T-helper 1 cell (primary cell): ENCODE measurements around the gene PDLIM4.

Source experiments
- DNase-seq, 5 donors: peaks; one replicate each; pipeline ENCODE4 v3.0.0-alpha.2; 2012 to 2020

The PDLIM4 gene

DNA sequence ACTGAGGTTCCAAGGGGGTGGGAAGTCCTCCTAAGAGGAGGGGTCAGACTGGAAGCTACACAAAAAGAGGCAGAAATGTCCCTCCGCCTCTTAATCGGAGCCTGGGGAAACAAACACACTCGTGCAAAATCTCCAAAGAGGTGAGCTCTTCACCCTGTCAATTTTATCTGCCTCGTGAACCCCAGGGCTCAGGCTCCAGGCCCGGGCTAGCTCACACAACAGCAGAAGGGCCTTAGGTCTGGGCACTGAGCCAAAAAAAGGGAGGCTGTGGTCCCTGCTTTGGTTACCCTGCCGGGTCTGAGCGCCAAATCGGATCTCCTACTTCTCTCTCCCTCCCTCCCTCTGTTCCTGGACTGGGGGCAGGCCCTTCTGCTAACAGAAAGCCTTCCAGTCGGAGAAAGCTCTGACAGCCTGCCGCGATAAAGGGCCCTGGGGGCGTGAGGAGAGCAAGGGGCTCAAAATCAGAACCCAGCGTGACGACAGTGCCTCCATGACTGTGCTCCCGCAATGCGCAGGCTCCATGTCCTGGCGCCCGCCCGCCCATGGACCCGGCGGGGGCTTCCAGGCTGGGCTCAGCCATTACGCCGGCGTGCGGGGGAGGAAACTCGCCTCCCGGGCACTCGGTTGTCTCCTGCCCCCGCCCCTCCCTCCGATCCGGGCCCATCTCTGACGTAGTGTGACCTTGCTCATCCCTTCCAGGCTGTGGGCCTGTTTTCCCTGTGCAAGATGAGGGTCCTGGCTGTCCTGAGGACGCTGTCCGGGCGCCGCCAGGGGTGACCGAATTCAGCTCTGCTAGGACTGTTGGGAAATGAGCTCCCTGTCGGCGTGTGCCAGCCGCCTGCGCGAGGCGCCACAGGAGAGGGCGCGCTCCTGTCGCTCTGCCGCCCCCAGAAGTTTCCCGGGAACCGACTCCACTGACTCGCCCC is 35.8 kb downstream of the PDLIM4 start:
- DNase-seq, result peak; percentile 24 to 45 (median 40)

DNA sequence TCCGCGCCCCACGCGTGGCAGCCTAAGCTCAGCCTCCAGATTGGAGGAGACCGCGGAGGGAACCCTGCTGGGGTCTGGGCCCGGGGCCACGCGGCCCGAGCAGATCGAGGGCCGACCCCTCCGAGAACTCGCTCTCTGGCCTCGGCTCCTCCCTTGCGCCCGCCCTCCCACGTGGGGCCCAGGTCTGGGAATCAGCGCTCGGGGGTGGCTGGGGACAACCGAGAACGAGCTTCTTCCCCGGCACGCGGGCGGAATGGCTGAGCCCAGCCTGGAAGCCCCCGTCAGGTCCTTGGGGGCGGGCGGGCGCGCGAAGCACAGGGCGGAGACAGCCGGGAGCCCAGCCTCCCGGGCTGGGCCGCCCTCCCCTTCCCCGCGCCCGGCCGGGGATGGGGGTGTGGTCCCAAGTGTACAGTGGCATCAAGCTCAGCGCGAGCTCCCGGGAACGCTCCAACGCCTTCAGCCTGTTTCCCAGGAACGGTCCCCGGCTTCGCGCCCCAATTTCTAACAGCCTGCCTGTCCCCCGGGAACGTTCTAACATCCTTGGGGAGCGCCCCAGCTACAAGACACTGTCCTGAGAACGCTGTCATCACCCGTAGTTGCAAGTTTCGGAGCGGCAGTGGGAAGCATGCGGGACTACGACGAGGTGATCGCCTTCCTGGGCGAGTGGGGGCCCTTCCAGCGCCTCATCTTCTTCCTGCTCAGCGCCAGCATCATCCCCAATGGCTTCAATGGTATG is 36.7 kb downstream of the PDLIM4 start, which contains the start of gene SLC22A4:
Gene SLC22A4, plus strand, starts transcription at position 403 of the 736 bp plus-strand sequence. Its CDS starts 223 bp downstream, at position 626.
- DNase-seq, result peak; percentile 38 to 58 (median 51)

DNA sequence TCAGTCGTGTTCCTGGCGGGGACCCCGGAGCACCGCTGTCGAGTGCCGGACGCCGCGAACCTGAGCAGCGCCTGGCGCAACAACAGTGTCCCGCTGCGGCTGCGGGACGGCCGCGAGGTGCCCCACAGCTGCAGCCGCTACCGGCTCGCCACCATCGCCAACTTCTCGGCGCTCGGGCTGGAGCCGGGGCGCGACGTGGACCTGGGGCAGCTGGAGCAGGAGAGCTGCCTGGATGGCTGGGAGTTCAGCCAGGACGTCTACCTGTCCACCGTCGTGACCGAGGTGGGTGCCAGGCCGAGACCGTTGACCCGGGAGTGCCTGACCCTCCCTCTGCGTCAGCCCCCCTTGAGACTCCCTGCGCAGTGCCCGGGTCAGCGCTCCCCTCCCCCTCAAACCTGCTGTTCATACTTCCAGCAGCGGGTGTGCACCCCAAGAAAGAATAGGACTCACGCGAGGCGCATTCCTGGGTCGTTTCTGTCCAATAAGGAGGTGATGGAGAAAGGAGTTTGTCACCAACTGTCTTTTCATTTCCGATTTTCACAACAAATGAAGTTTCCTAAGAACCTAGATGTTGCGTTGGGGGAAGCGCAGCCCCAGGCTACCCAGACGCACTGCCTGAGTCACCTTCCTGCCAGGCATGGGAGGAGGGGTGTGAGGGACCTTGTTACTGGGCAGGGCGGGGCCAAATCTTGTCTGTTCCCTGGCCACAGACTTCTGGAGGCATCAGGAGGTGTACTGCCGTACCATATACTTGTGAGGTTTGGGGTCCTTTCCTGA is 37.4 kb downstream of the PDLIM4 start:
- DNase-seq, result peak in 4 of 5 donors; percentile 22 to 75 (median 40)

- no peak for DNase-seq
Measured at GRCh38 chr5:132295505-132296411, 38.3 kb downstream of the PDLIM4 start.

GRCh38 chr5:132296412-132297016 is 39.0 kb downstream of the PDLIM4 start:
- DNase-seq, result no peak

DNA sequence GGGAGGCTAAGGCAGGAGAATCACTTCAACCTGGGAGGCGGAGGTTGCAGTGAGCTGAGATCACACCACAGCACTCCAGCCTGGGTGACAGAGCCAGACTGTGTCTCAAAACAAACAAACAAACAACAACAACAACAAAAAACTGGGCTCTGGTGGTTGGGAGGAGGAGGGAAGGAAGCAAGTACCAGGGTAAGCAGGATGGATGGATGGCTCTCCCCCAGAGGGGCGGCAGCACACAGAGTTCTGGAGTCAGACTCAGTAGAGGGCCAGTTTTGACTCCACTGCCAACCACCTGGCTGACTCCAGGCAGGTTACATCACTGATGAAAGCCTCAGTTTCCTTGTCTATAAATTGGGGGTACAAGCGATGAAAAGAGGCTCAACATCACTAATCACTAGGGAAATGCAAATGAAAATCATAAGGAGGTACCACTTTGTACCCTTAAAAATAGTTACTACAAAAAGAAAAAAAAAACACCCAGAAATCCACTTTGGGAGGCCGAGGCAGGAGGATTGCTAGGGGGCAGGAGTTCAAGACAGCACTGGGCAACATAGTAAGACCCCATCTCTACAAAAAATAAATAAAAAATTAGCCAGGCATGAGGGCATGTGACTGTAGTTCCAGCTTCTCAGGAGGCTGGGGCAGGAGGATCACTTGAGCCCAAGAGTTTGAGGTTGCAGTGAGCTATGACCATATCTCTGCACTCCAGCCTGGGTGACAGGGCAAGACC is 39.9 kb downstream of the PDLIM4 start:
- no peak for DNase-seq

GRCh38 chr5:132298298-132299212 is 41.1 kb downstream of the PDLIM4 start:
- DNase-seq, result no peak

GRCh38 chr5:132299917-132300316 is 42.4 kb downstream of the PDLIM4 start:
- DNase-seq, result no peak

GRCh38 chr5:132300577-132301343 is 43.3 kb downstream of the PDLIM4 start:
- no peak for DNase-seq

- no peak for DNase-seq
Measured at GRCh38 chr5:132301344-132302271, 44.1 kb downstream of the PDLIM4 start.

- DNase-seq, result no peak
Measured at GRCh38 chr5:132302413-132302812, 44.9 kb downstream of the PDLIM4 start.

DNA sequence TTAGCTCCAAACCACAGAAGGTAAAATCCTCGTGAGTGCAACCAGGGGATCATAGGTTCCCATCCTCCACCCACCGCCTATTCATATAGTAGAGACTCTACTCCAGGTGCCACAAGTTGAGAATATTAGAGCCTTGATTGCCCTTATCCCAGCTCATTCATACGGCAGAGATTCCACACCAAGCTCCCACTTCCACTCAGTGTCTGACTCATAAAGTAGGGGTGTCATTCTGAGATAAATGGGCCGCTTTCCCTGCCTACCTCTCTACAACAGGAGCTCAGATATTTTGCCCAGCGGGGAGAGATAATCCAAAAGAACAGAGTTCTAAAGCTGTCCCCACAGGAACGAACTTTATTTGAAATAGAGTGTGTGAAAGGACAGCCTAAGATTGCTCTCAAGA is 46.1 kb downstream of the PDLIM4 start:
- no peak for DNase-seq

GRCh38 chr5:132305420-132305819 is 47.9 kb downstream of the PDLIM4 start:
- DNase-seq, result no peak

DNA sequence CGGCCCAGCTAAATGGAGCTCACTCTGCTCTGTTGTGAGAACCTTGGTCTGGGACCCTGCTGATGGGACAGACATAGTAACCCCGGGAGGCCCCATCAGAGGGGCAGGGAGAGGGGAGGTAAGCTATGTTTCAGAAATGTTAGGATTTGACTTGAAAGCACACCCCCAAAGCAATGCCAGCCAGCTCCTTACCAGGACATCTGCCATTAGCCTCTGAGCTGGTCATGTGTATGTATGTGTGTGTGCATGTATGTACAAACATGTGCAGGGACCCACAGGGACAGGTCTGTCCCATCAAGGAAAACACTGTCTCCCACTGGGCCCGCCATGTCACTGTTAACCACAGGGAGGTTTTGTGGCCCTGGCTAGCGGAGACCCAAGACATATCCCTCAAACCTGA is 51.2 kb downstream of the PDLIM4 start:
- DNase-seq, result no peak

DNA sequence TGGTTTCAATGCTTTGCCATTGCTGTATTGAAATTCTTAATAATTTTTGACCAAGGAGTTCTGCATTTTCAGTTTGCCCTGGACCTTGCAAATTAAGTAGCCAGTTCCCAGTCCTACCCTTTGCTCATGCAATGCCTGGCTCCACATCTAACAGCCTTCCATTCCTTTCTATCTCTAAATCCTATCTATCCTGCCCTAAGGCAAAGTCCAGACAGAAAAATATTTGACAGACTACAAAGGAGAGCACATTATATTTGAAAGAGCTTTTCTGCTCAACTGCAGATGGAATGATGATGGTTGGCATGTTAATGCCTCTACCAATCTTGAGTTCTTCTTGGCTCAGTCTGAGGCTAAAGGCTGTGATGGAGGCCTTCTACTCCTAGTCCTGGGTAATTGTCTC is 52.2 kb downstream of the PDLIM4 start:
- no peak for DNase-seq

DNA sequence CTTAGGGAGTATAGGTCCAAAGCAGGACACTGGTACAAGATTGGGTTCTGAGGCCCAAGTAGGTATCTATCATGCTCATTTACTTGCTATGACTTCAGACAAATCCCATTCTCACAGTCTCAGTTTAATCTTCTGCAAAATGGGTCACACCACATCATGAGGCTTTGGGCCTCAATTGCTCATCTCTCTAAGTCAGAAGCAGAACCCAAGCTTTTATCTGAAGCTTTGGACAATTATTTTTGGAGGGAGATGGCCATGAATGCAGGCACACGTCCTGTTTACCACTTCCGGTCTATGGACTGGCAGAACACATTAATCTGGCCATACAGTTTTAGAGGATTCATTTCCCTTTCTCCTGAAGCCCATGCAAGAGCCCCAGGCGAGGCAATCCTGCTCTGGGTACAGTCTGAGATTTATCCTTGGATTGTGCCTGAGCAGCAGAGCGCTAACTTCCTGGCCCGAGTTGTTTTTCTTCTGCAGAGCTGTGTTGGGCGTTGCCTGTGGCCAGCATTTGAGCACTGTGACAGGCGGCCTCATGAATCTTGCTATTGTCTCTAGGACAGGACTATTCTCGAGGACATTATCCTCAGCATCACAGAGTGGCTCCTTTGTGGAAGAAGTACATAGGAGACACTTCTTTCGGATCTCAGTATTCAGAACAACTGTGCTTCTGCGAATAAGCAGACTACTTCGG is 52.8 kb downstream of the PDLIM4 start:
- DNase-seq, result no peak

DNA sequence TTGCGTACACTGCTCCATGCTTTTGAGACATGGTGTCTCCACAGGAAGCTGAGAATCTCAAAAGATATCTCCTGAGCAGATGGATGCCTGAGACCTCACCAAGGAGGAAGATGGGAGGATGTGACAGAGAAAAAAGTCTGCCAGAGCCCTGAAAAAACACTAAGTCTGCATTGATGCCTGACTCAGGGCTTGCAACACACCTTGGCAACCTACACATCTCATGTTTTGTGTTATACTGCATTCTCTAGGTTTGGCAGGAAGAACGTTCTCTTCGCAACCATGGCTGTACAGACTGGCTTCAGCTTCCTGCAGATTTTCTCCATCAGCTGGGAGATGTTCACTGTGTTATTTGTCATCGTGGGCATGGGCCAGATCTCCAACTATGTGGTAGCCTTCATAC is 55.9 kb downstream of the PDLIM4 start:
- no peak for DNase-seq
